B cell (primary cell): Measurements from ENCODE around the gene MZF1. TPM values are rescaled to one million over a fixed set of nuclear protein-coding genes. Genes with fewer than 3 reads are reported as not detected.

Experiments used
- ATAC-seq: fragments of 200-7000 bp; cut with Tn5 transposase; one replicate; pipeline ENCODE4 v1.10.0; 2021; ENCODE audit warnings: low read depth, mild to moderate bottlenecking, moderate number of reproducible peaks, moderate library complexity
- CTCF ChIA-PET: fragments of 350-600 bp; sonication (Branson Sonifier 250); formaldehyde crosslinking; loops from one replicate; lab custom pipeline; 2021; ENCODE audit warnings: antibody characterized with exemption, inconsistent platforms; lab: Charles Lee
- POLR2A ChIA-PET: fragments of 350-600 bp; sonication (Branson Sonifier 250); formaldehyde crosslinking; loops from one replicate; lab custom pipeline; 2021; ENCODE audit warnings: antibody characterized with exemption; lab: Charles Lee
- DNase-seq: peaks from one replicate; pipeline ENCODE4 v3.0.0; 2013
- H2AFZ ChIP-seq: 2 replicates; pipeline ENCODE4 v1.6.1; 2012; ENCODE audit warnings: mild to moderate bottlenecking, low read depth, low read length; ENCODE audit not compliant: insufficient read depth, poor library complexity, severe bottlenecking
- H3K27ac ChIP-seq, 2 donors: 1 replicate in 1 of 2; 2 replicates in 1 of 2; pipeline ENCODE4 v1.5.1; 2012 to 2013; ENCODE audit warnings: low read length in 2 of 2, mild to moderate bottlenecking in 2 of 2, moderate library complexity in 1 of 2
- H3K27me3 ChIP-seq, 4 experiments: fragments of 200-600 bp in 1 of 4; sonication (generic) in 1 of 4; replicated peaks in 1 of 4; 1 replicate in 2 of 4; 2 replicates in 2 of 4; pipeline versions ENCODE4 v1.6.1 to v1.7.0; 2013 to 2016; ENCODE audit warnings: low read length in 3 of 4, mild to moderate bottlenecking in 2 of 4, mixed read lengths in 1 of 4, moderate library complexity in 1 of 4; ENCODE audit not compliant: insufficient read depth in 4 of 4, control insufficient read depth in 3 of 4; ENCODE audit errors: control extremely low read depth in 1 of 4
- H3K36me3 ChIP-seq, 2 experiments: replicated peaks in 1 of 2; 1 replicate in 1 of 2; 2 replicates in 1 of 2; pipeline versions ENCODE4 v1.6.1 to v1.7.1; 2013; ENCODE audit warnings: low read length in 1 of 2; ENCODE audit not compliant: insufficient read depth in 2 of 2, control insufficient read depth in 1 of 2; ENCODE audit errors: control extremely low read depth in 1 of 2, extremely low read depth in 1 of 2
- H3K4me1 ChIP-seq, 2 donors: fragments of 200-600 bp in 1 of 2; sonication (generic) in 1 of 2; 1 replicate in 1 of 2; 2 replicates in 1 of 2; pipeline versions ENCODE4 v1.5.1 to v1.6.1; 2013 to 2017; ENCODE audit warnings: low read length in 2 of 2; ENCODE audit not compliant: control insufficient read depth in 2 of 2, insufficient read depth in 2 of 2
- H3K4me2 ChIP-seq: replicated peaks from 2 replicates; pipeline ENCODE3; 2012; ENCODE audit warnings: mild to moderate bottlenecking, low read depth, low read length; ENCODE audit not compliant: poor library complexity, severe bottlenecking
- H3K4me3 ChIP-seq, 5 experiments: fragments of 200-600 bp in 1 of 5; sonication (generic) in 1 of 5; 1 replicate in 3 of 5; 2 replicates in 2 of 5; pipeline versions ENCODE4 v1.5.1 to v1.7.0; 2011 to 2016; ENCODE audit warnings: low read length in 4 of 5, mild to moderate bottlenecking in 4 of 5, low read depth in 2 of 5, control low read depth in 1 of 5, moderate library complexity in 1 of 5; ENCODE audit not compliant: insufficient read depth in 1 of 5; ENCODE audit errors: control extremely low read depth in 1 of 5, extremely low read depth in 1 of 5
- H3K79me2 ChIP-seq: fragments of 200-600 bp; sonication (generic); one replicate; pipeline ENCODE4 v1.6.0; 2016; ENCODE audit warnings: low read length; ENCODE audit not compliant: control insufficient read depth, insufficient read depth
- H3K9ac ChIP-seq: fragments of 200-600 bp; sonication (generic); 2 replicates; pipeline ENCODE4 v1.6.1; 2017; ENCODE audit warnings: mild to moderate bottlenecking, low read length, moderate library complexity
- H3K9me3 ChIP-seq, 3 donors: one replicate each; pipeline versions ENCODE4 v1.6.1 to v1.7.1; 2013; ENCODE audit warnings: low read length in 2 of 3; ENCODE audit not compliant: control insufficient read depth in 2 of 3, insufficient read depth in 1 of 3; ENCODE audit errors: control extremely low read depth in 1 of 3
- H4K20me1 ChIP-seq: 2 replicates; pipeline ENCODE4 v1.6.0; 2012; ENCODE audit warnings: mild to moderate bottlenecking, low read length; ENCODE audit not compliant: insufficient read depth, control insufficient read depth, poor library complexity, severe bottlenecking
- H3K27ac Mint-ChIP-seq: one replicate; pipeline ENCODE4 v1.8.0; 2021; ENCODE audit warnings: mixed read lengths
- H3K27me3 Mint-ChIP-seq: one replicate; pipeline ENCODE4 v1.8.0; 2021; ENCODE audit warnings: mixed read lengths
- H3K4me1 Mint-ChIP-seq: one replicate; pipeline ENCODE4 v1.8.0; 2021; ENCODE audit warnings: mixed read lengths
- H3K4me3 Mint-ChIP-seq: one replicate; pipeline ENCODE4 v1.8.0; 2021; ENCODE audit warnings: mixed read lengths
- H3K9me3 Mint-ChIP-seq: one replicate; pipeline ENCODE4 v1.8.0; 2022; ENCODE audit warnings: mixed read lengths; ENCODE audit not compliant: insufficient read depth
- EZH2 ChIP-seq: IDR thresholded peaks from 2 replicates; pipeline ENCODE4 v1.6.1; 2012; ENCODE audit warnings: borderline replicate concordance, low read depth, mild to moderate bottlenecking, moderate library complexity, low read length; ENCODE audit not compliant: insufficient read depth, poor library complexity, severe bottlenecking
- WGBS: methylation state at CpG from one replicate; pipeline ENCODE4 v1.1.5; 2013; ENCODE audit warnings: missing lambda C conversion rate; ENCODE audit not compliant: insufficient coverage; 5-methylcytosine and 5-hydroxymethylcytosine counted together
- intact Hi-C: fragments of 100-400 bp; cut with micrococcal nuclease; formaldehyde crosslinking; loops from one replicate; pipeline ENCODE4 v1.10.0; 2022
- polyA plus RNA-seq: library from polyadenylated mRNA; depleted of rRNA; stranded (reverse); fragments of >200 nt; gene quantifications from 2 replicates; pipeline ENCODE4 v1.2.3, GENCODE V29; 2012
- total RNA-seq, 2 donors: library from RNA; stranded (reverse); fragments of 120-200 nt in 1 of 2; gene quantifications; 1 replicate in 1 of 2; 2 replicates in 1 of 2; pipeline versions ENCODE4 v1.2.3 to v1.2.4, GENCODE V29; 2013 to 2022
- TF ChIP-seq, protein P1 (sequence below): fragments of 200-600 bp; IDR thresholded peaks from one replicate; pipeline ENCODE4 v1.8.0; 2022; ENCODE audit warnings: antibody characterized with exemption, mild to moderate bottlenecking

The MZF1 gene
- total and polyA plus RNA-seq, 2 donors (not counting 1 experiment from before 2014, with no cell fraction given): 79.4 to 95.8 TPM

DNA sequence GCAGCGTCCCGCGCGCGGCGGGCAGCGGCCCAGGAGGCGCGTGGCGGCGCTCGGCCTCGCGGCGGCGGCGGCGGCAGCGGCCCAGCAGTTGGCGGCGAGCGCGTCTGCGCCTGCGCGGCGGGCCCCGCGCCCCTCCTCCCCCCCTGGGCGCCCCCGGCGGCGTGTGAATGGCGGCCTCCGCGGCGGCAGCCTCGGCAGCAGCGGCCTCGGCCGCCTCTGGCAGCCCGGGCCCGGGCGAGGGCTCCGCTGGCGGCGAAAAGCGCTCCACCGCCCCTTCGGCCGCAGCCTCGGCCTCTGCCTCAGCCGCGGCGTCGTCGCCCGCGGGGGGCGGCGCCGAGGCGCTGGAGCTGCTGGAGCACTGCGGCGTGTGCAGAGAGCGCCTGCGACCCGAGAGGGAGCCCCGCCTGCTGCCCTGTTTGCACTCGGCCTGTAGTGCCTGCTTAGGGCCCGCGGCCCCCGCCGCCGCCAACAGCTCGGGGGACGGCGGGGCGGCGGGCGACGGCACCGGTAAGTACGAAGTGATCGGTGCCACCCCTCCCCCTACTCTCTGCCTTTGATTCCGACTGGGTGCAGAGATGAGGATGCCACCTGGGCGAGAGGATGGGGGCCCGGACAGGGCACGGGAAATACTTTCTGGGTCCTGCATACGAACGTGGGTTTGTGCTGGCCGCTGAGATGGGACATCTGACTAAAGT, 28.4 kb downstream of the MZF1 start:
- Mint-ChIP-seq H3K27me3 (peaks cover 9% of the 10 kb centered on the region), H3K4me3 (peak overlapping the region; percentile 97), H3K4me1 (peaks cover 27% of the 10 kb centered on the region), H3K9me3 (no peaks in the 10 kb centered on the region), H3K27ac (peak overlapping the region; percentile 90)
- H3K27me3 ChIP-seq: peaks cover 0 to 7% (median 0%) of the 10 kb centered on the region in 4 experiments
- peaks cover 0 to 41% of the 10 kb centered on the region in 2 experiments for H3K36me3 ChIP-seq
- peak overlapping the region; percentile 65 to 86 (median 70) for H3K4me3 ChIP-seq
- ChIA-PET CTCF (interaction anchor here (2.8 to 3.1 kb wide), 2 partner anchors 9 to 25 kb away, joined by 13 to 24 read pairs; partner anchors contain the start of genes CHMP2A and ZBTB45), POLR2A (interaction anchor here (1.0 to 3.4 kb wide), 7 partner anchors 10 to 182 kb away, joined by 3 to 30 read pairs (median 5); partner anchors contain the start of genes CHMP2A, MZF1, ZBTB45 and ZNF497)
- WGBS: under 1% methylated on average over 91 of the region's 92 CpGs
- H3K9ac ChIP-seq: peak overlapping the region; percentile 71
- peak overlapping the region; percentile 96 for H3K4me2 ChIP-seq
- peak; percentile 46 for ATAC-seq
- peak overlapping the region; percentile 96 for H3K27ac ChIP-seq
- TF ChIP-seq EZH2: no peak
- TF ChIP-seq, protein P1, sequence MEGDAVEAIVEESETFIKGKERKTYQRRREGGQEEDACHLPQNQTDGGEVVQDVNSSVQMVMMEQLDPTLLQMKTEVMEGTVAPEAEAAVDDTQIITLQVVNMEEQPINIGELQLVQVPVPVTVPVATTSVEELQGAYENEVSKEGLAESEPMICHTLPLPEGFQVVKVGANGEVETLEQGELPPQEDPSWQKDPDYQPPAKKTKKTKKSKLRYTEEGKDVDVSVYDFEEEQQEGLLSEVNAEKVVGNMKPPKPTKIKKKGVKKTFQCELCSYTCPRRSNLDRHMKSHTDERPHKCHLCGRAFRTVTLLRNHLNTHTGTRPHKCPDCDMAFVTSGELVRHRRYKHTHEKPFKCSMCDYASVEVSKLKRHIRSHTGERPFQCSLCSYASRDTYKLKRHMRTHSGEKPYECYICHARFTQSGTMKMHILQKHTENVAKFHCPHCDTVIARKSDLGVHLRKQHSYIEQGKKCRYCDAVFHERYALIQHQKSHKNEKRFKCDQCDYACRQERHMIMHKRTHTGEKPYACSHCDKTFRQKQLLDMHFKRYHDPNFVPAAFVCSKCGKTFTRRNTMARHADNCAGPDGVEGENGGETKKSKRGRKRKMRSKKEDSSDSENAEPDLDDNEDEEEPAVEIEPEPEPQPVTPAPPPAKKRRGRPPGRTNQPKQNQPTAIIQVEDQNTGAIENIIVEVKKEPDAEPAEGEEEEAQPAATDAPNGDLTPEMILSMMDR: no peak
- H3K9me3 ChIP-seq: no peaks in the 10 kb centered on the region
- peaks cover 51% of the 10 kb centered on the region for H4K20me1 ChIP-seq
- peaks cover 49% of the 10 kb centered on the region for H3K79me2 ChIP-seq
- H3K4me1 ChIP-seq: peaks cover 17 to 31% of the 10 kb centered on the region in 2 donors
- no peak overlapping the region for H2AFZ ChIP-seq
- DNase-seq: no peak
- intact Hi-C loops: loop anchor here (1.0 to 2.0 kb wide), 8 partner anchors 11 to 239 kb away; partner anchors contain the start of genes CHMP2A, ERVK3-1, MZF1 and ZNF324
